ENCODE data around the gene POLR3B. TPM values are rescaled to one million over a fixed set of nuclear protein-coding genes. Genes with fewer than 3 reads are reported as not detected.

The POLR3B gene
- total RNA-seq: 5.2 and 9.7 TPM in 2 replicates

DNA sequence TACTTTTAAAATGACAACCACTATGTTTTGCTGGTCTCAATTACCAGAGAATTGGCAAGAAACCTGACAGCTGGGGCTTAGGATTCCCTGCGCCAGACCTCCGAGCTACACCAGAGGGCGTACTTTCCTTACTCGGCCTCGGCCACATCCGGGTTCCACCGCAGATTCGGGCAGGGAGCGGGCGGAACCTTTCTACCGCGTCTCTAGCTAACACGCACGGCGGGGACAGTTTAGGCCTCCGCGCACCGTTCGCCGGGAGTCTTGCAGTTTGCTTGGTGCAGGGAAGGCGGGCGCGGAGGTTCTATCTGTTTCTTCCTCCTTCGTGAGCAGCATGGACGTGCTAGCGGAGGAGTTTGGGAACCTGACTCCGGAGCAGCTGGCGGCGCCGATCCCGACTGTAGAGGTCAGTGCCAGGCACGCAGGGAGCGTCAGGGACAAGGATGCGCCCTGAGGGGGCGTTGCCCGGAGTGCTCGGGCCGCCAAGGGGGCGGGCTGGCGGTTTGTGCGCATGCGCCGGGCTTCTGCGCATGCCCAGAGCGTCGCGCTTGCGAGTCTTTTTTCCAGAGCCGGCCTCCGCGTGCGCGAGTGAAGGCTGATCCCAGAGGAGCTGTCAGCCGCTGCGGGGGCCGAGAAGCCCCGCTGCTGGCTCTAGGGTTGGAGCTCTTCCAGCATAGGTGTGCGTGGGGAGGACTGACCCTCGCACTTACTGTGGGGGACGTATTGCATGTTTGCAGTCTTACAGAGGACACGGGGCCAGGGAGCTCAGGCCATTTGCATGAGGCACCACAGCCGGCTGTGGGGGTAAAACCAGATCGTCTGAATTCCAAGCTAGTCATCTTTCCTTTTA is at the start of gene POLR3B:
Gene POLR3B, plus strand, starts transcription at position 200 of the 847 bp plus-strand sequence. Its CDS starts 132 bp downstream, at position 332.

Other genes starting within 250 kb of the POLR3B start
- gene NUAK1, start 218.8 kb upstream of the POLR3B start, total RNA-seq: 5.0 and 23.8 TPM in 2 replicates
- 182 and 336 TPM in 2 replicates for gene CKAP4, start 109.7 kb upstream of the POLR3B start, total RNA-seq
- 12.4 and 25.3 TPM in 2 replicates for gene TCP11L2, start 55.0 kb upstream of the POLR3B start, total RNA-seq
- gene RFX4, start 225.3 kb downstream of the POLR3B start, total RNA-seq: not detected in 2 replicates

All from epithelial cell of alveolus of lung (primary cell).